ENCODE data around the gene HIRIP3.
A peak's percentile ranks its signal among the peaks of the same experiment; 100 is the strongest.
"Not testable (repeated sequence)": the region's sequence is repeated elsewhere in the genome, so short reads cannot be mapped to it uniquely, and the experiment has no call there.

Gene HIRIP3

GRCh38 chr16:29995324-29995910, at the start of gene HIRIP3:
HIRIP3 (minus strand) TSS chr16:29995617; CDS start chr16:29995605, 12 bp downstream.
- DNase-seq: peak; percentile 92 to 93
- TF ChIP-seq GATA1 (IDR thresholded peaks at IDR 0.05; ENCODE audit: low read depth, low read length) (no peak), POLR2A (IDR thresholded peaks at IDR 0.05; ENCODE audit: low read length) (no peak)

GRCh38 chr16:30041841-30042240, 46.4 kb upstream of the HIRIP3 start:
- no peak for TF ChIP-seq GATA1 (IDR thresholded peaks at IDR 0.05; ENCODE audit: low read depth, low read length)
- no peak for TF ChIP-seq POLR2A (IDR thresholded peaks at IDR 0.05; ENCODE audit: low read length)
- DNase-seq: peak in 1 of 2 experiments; percentile 46

GRCh38 chr16:30040690-30041089, 45.3 kb upstream of the HIRIP3 start:
- DNase-seq: not testable (repeated sequence)

- TF ChIP-seq GATA1 (IDR thresholded peaks at IDR 0.05; ENCODE audit: low read depth, low read length) (no peak), POLR2A (IDR thresholded peaks at IDR 0.05; ENCODE audit: low read length) (no peak)
- no peak for DNase-seq
Measured at GRCh38 chr16:30040221-30040620, 44.8 kb upstream of the HIRIP3 start.

GRCh38 chr16:30033270-30033669, 37.9 kb upstream of the HIRIP3 start:
- no peak for DNase-seq
- no peak for TF ChIP-seq GATA1 (IDR thresholded peaks at IDR 0.05; ENCODE audit: low read depth, low read length)
- TF ChIP-seq POLR2A (IDR thresholded peaks at IDR 0.05; ENCODE audit: low read length): no peak

- DNase-seq: peak; percentile 69 to 85
Measured at GRCh38 chr16:30032083-30032819, 36.8 kb upstream of the HIRIP3 start.

GRCh38 chr16:30031477-30031918, 36.1 kb upstream of the HIRIP3 start:
- no peak for TF ChIP-seq POLR2A (IDR thresholded peaks at IDR 0.05; ENCODE audit: low read length)
- DNase-seq: no peak

More at GRCh38 chr16:30032083-30032819, 36.8 kb upstream of the HIRIP3 start:
- no peak for TF ChIP-seq GATA1 (IDR thresholded peaks at IDR 0.05; ENCODE audit: low read depth, low read length)
- TF ChIP-seq POLR2A (IDR thresholded peaks at IDR 0.05; ENCODE audit: low read length): no peak

- DNase-seq: no peak
- no peak for TF ChIP-seq POLR2A (IDR thresholded peaks at IDR 0.05; ENCODE audit: low read length)
- no peak for TF ChIP-seq GATA1 (IDR thresholded peaks at IDR 0.05; ENCODE audit: low read depth, low read length)
Measured at GRCh38 chr16:30030841-30031413, 35.5 kb upstream of the HIRIP3 start, which contains the start of gene TLCD3B. TLCD3B (minus strand) TSS chr16:30031271; CDS start chr16:30030527, 744 bp downstream.

- TF ChIP-seq GATA1 (IDR thresholded peaks at IDR 0.05; ENCODE audit: low read depth, low read length) (no peak), POLR2A (IDR thresholded peaks at IDR 0.05; ENCODE audit: low read length) (no peak)
- no peak for DNase-seq
Measured at GRCh38 chr16:30030011-30030685, 34.7 kb upstream of the HIRIP3 start.

- DNase-seq: no peak
- TF ChIP-seq POLR2A (IDR thresholded peaks at IDR 0.05; ENCODE audit: low read length): no peak
- TF ChIP-seq GATA1 (IDR thresholded peaks at IDR 0.05; ENCODE audit: low read depth, low read length): no peak
Measured at GRCh38 chr16:30028438-30029076, 33.1 kb upstream of the HIRIP3 start.

- no peak for TF ChIP-seq GATA1 (IDR thresholded peaks at IDR 0.05; ENCODE audit: low read depth, low read length)
- TF ChIP-seq POLR2A (IDR thresholded peaks at IDR 0.05; ENCODE audit: low read length): no peak
- DNase-seq: no peak
Measured at GRCh38 chr16:30027588-30028437, 32.4 kb upstream of the HIRIP3 start.

GRCh38 chr16:30026449-30026848, 31.0 kb upstream of the HIRIP3 start:
- no peak for DNase-seq
- no peak for TF ChIP-seq POLR2A (IDR thresholded peaks at IDR 0.05; ENCODE audit: low read length)
- TF ChIP-seq GATA1 (IDR thresholded peaks at IDR 0.05; ENCODE audit: low read depth, low read length): no peak

- TF ChIP-seq GATA1 (IDR thresholded peaks at IDR 0.05; ENCODE audit: low read depth, low read length): no peak
- TF ChIP-seq POLR2A (IDR thresholded peaks at IDR 0.05; ENCODE audit: low read length): no peak
- no peak for DNase-seq
Measured at GRCh38 chr16:30025574-30025973, 30.2 kb upstream of the HIRIP3 start.

All from erythroblast (primary cell).